ENCODE results near the gene TMEM114.

Gene TMEM114

GRCh38 chr16:8583732-8584131 lies 6.6 kb downstream of the TMEM114 start:
- TF ChIP-seq ELF4 (IDR thresholded peaks at IDR 0.05) (no peak), PKNOX1 (IDR thresholded peaks at IDR 0.05) (no peak), BHLHE40 (IDR thresholded peaks at IDR 0.05; ENCODE audit: borderline replicate concordance) (no peak), SUZ12 (IDR thresholded peaks at IDR 0.05) (no peak), TARDBP (IDR thresholded peaks at IDR 0.05) (no peak), CTBP1 (IDR thresholded peaks at IDR 0.05; ENCODE audit: borderline replicate concordance) (no peak), LEF1 (IDR thresholded peaks at IDR 0.05; ENCODE audit: borderline replicate concordance) (no peak), SP1 (IDR thresholded peaks at IDR 0.05) (no peak), ZNF384 (IDR thresholded peaks at IDR 0.05) (no peak), ARNT (IDR thresholded peaks at IDR 0.05) (no peak), HDGF (IDR thresholded peaks at IDR 0.05; ENCODE audit: borderline replicate concordance) (no peak), FOXK2 (IDR thresholded peaks at IDR 0.05) (no peak), FOXM1 (IDR thresholded peaks at IDR 0.05; ENCODE audit: borderline replicate concordance) (no peak), NFRKB (IDR thresholded peaks at IDR 0.05) (no peak), L3MBTL2 (conservative IDR thresholded peaks at IDR 0.05) (no peak), FOXA1 (IDR thresholded peaks at IDR 0.05) (no peak)
- POLR2A ChIA-PET = no interaction called here
- DNase-seq (ENCODE audit: extremely low spot score) = peak; percentile 33
- CTCF ChIA-PET = interaction anchor here (1.6 kb wide), 1 partner anchor 10 kb away, joined by 7 read pairs; no protein-coding TSS in a partner anchor

GRCh38 chr16:8583199-8583598 lies 7.1 kb downstream of the TMEM114 start:
- ChIA-PET CTCF (interaction anchor here (1.6 kb wide), 1 partner anchor 10 kb away, joined by 7 read pairs; no protein-coding TSS in a partner anchor), POLR2A (no interaction called here)
- TF ChIP-seq ARNT (IDR thresholded peaks at IDR 0.05) (no peak), L3MBTL2 (conservative IDR thresholded peaks at IDR 0.05) (no peak), NFRKB (IDR thresholded peaks at IDR 0.05) (no peak), LEF1 (IDR thresholded peaks at IDR 0.05; ENCODE audit: borderline replicate concordance) (no peak), ELF4 (IDR thresholded peaks at IDR 0.05) (no peak), BHLHE40 (IDR thresholded peaks at IDR 0.05; ENCODE audit: borderline replicate concordance) (no peak), TARDBP (IDR thresholded peaks at IDR 0.05) (no peak), FOXK2 (IDR thresholded peaks at IDR 0.05) (no peak), ZNF384 (IDR thresholded peaks at IDR 0.05) (no peak), FOXM1 (IDR thresholded peaks at IDR 0.05; ENCODE audit: borderline replicate concordance) (no peak), SUZ12 (IDR thresholded peaks at IDR 0.05) (no peak), CTBP1 (IDR thresholded peaks at IDR 0.05; ENCODE audit: borderline replicate concordance) (no peak)
- DNase-seq (ENCODE audit: extremely low spot score) = no peak

- ChIA-PET CTCF (no interaction called here), POLR2A (interaction anchor here (0.9 kb wide), 1 partner anchor 21 kb away, joined by 3 read pairs; no protein-coding TSS in a partner anchor)
- DNase-seq (ENCODE audit: extremely low spot score) = no peak
- no peak for TF ChIP-seq ZNF384 (IDR thresholded peaks at IDR 0.05)
- TF ChIP-seq FOXK2 (IDR thresholded peaks at IDR 0.05) = no peak
- TF ChIP-seq PKNOX1 (IDR thresholded peaks at IDR 0.05) = no peak
- TF ChIP-seq FOXM1 (IDR thresholded peaks at IDR 0.05; ENCODE audit: borderline replicate concordance) = no peak
- TF ChIP-seq L3MBTL2 (conservative IDR thresholded peaks at IDR 0.05) = no peak
- TF ChIP-seq TARDBP (IDR thresholded peaks at IDR 0.05) = no peak
- no peak for TF ChIP-seq ARNT (IDR thresholded peaks at IDR 0.05)
- TF ChIP-seq NFRKB (IDR thresholded peaks at IDR 0.05) = no peak
- TF ChIP-seq FOXA1 (IDR thresholded peaks at IDR 0.05) = no peak
- no peak for TF ChIP-seq SP1 (IDR thresholded peaks at IDR 0.05)
- no peak for TF ChIP-seq LEF1 (IDR thresholded peaks at IDR 0.05; ENCODE audit: borderline replicate concordance)
- TF ChIP-seq ELF4 (IDR thresholded peaks at IDR 0.05) = no peak
Measured at GRCh38 chr16:8581831-8582580, 8.3 kb downstream of the TMEM114 start.

GRCh38 chr16:8579559-8579958 lies 10.8 kb downstream of the TMEM114 start:
- no peak for TF ChIP-seq SUZ12 (IDR thresholded peaks at IDR 0.05)
- no peak for TF ChIP-seq LEF1 (IDR thresholded peaks at IDR 0.05; ENCODE audit: borderline replicate concordance)
- TF ChIP-seq HDGF (IDR thresholded peaks at IDR 0.05; ENCODE audit: borderline replicate concordance) = no peak
- TF ChIP-seq BHLHE40 (IDR thresholded peaks at IDR 0.05; ENCODE audit: borderline replicate concordance) = no peak
- POLR2A ChIA-PET = no interaction called here
- DNase-seq (ENCODE audit: extremely low spot score) = no peak
- CTCF ChIA-PET = interaction anchor here (0.7 kb wide), 1 partner anchor 42 kb away, joined by 7 read pairs; no protein-coding TSS in a partner anchor

- POLR2A ChIA-PET = no interaction called here
- no peak for TF ChIP-seq BHLHE40 (IDR thresholded peaks at IDR 0.05; ENCODE audit: borderline replicate concordance)
- TF ChIP-seq LEF1 (IDR thresholded peaks at IDR 0.05; ENCODE audit: borderline replicate concordance) = no peak
- no peak for TF ChIP-seq SUZ12 (IDR thresholded peaks at IDR 0.05)
- TF ChIP-seq FOXA1 (IDR thresholded peaks at IDR 0.05) = no peak
- TF ChIP-seq TARDBP (IDR thresholded peaks at IDR 0.05) = no peak
- TF ChIP-seq ARNT (IDR thresholded peaks at IDR 0.05) = no peak
- TF ChIP-seq NFRKB (IDR thresholded peaks at IDR 0.05) = no peak
- no peak for DNase-seq (ENCODE audit: extremely low spot score)
- CTCF ChIA-PET = no interaction called here
Measured at GRCh38 chr16:8577678-8578304, 12.5 kb downstream of the TMEM114 start.

- ChIA-PET CTCF (no interaction called here), POLR2A (no interaction called here)
- no peak for DNase-seq (ENCODE audit: extremely low spot score)
- TF ChIP-seq TARDBP (IDR thresholded peaks at IDR 0.05) = no peak
- no peak for TF ChIP-seq NFRKB (IDR thresholded peaks at IDR 0.05)
- no peak for TF ChIP-seq SP1 (IDR thresholded peaks at IDR 0.05)
- TF ChIP-seq HDGF (IDR thresholded peaks at IDR 0.05; ENCODE audit: borderline replicate concordance) = no peak
- no peak for TF ChIP-seq ELF4 (IDR thresholded peaks at IDR 0.05)
- TF ChIP-seq ZNF384 (IDR thresholded peaks at IDR 0.05) = no peak
- no peak for TF ChIP-seq FOXK2 (IDR thresholded peaks at IDR 0.05)
- TF ChIP-seq ARNT (IDR thresholded peaks at IDR 0.05) = no peak
- TF ChIP-seq FOXA1 (IDR thresholded peaks at IDR 0.05) = no peak
- TF ChIP-seq SUZ12 (IDR thresholded peaks at IDR 0.05) = no peak
- TF ChIP-seq L3MBTL2 (conservative IDR thresholded peaks at IDR 0.05) = no peak
- no peak for TF ChIP-seq PKNOX1 (IDR thresholded peaks at IDR 0.05)
- TF ChIP-seq LEF1 (IDR thresholded peaks at IDR 0.05; ENCODE audit: borderline replicate concordance) = no peak
- TF ChIP-seq BHLHE40 (IDR thresholded peaks at IDR 0.05; ENCODE audit: borderline replicate concordance) = no peak
- TF ChIP-seq FOXM1 (IDR thresholded peaks at IDR 0.05; ENCODE audit: borderline replicate concordance) = no peak
- TF ChIP-seq CTBP1 (IDR thresholded peaks at IDR 0.05; ENCODE audit: borderline replicate concordance) = no peak
Measured at GRCh38 chr16:8576141-8577004, 13.9 kb downstream of the TMEM114 start.

Data from HEK293T (cell line).